Activated T-helper 17 cell treated with anti-CD3 and anti-CD28 coated beads, Interleukin-2, amount 50 U/mL, for 72 hours (primary cell): ENCODE results near the gene CLDN25. TPM values are rescaled to one million over a fixed set of nuclear protein-coding genes. Genes with fewer than 3 reads are reported as not detected.

Experiments used
- total RNA-seq, 2 donors: library from RNA; stranded (reverse); gene quantifications; one replicate each; pipeline ENCODE4 v1.2.3, GENCODE V29; 2022

CLDN25 gene
- total RNA-seq, 2 donors from 2014 or later, result not detected

Other genes with a start within 250 kb of the CLDN25 start
- under 1 TPM; 0.52 to 0.95 TPM for gene TMPRSS5, start 73.5 kb upstream of the CLDN25 start, total RNA-seq
- 10 to 100 TPM; 17.0 to 24.8 TPM for gene ZW10, start 6.1 kb upstream of the CLDN25 start, total RNA-seq
- gene USP28, start 95.8 kb downstream of the CLDN25 start, total RNA-seq, result 10 to 100 TPM; 42.0 to 66.8 TPM
- not detected for gene HTR3B, start 125.0 kb downstream of the CLDN25 start, total RNA-seq
- not detected for gene HTR3A, start 195.3 kb downstream of the CLDN25 start, total RNA-seq